Activated CD8-positive, alpha-beta T cell treated with anti-CD3 and anti-CD28 coated beads for 36 hours (primary cell): ENCODE measurements around the gene ATRNL1. TPM values are rescaled to one million over a fixed set of nuclear protein-coding genes. Genes with fewer than 3 reads are reported as not detected.

Experiments used
- ATAC-seq: fragments of 200-7000 bp; cut with Tn5 transposase; one replicate; pipeline ENCODE4 v1.10.0; 2021; ENCODE audit warnings: mild to moderate bottlenecking, moderate library complexity
- CTCF ChIA-PET: fragments of 350-600 bp; sonication (Branson Sonifier 250); formaldehyde crosslinking; loops from one replicate; lab custom pipeline; 2021; ENCODE audit warnings: antibody characterized with exemption; lab: Charles Lee
- POLR2A ChIA-PET: fragments of 350-600 bp; sonication (Branson Sonifier 250); formaldehyde crosslinking; loops from one replicate; lab custom pipeline; 2021; ENCODE audit warnings: antibody characterized with exemption; lab: Charles Lee
- DNase-seq: peaks from one replicate; pipeline ENCODE4 v3.0.0-alpha.2; 2020
- H3K27ac Mint-ChIP-seq: one replicate; pipeline ENCODE4 v1.8.0; 2021; ENCODE audit warnings: mild to moderate bottlenecking, mixed read lengths
- H3K27me3 Mint-ChIP-seq: one replicate; pipeline ENCODE4 v1.8.0; 2021; ENCODE audit warnings: mixed read lengths
- H3K36me3 Mint-ChIP-seq: one replicate; pipeline ENCODE4 v1.8.0; 2021; ENCODE audit warnings: low read depth, mixed read lengths
- H3K4me1 Mint-ChIP-seq: one replicate; pipeline ENCODE4 v1.8.0; 2021; ENCODE audit warnings: low read depth, mixed read lengths
- H3K4me3 Mint-ChIP-seq: one replicate; pipeline ENCODE4 v1.8.0; 2021; ENCODE audit warnings: mild to moderate bottlenecking, moderate library complexity, mixed read lengths
- H3K9me3 Mint-ChIP-seq: one replicate; pipeline ENCODE4 v1.8.0; 2021; ENCODE audit warnings: mixed read lengths
- CTCF ChIP-seq: fragments of 200-600 bp; IDR thresholded peaks from one replicate; pipeline ENCODE4 v1.8.0; 2022; ENCODE audit warnings: antibody characterized with exemption, mild to moderate bottlenecking
- intact Hi-C: fragments of 100-400 bp; cut with micrococcal nuclease; formaldehyde crosslinking; loops from one replicate; pipeline ENCODE4 v1.10.0; 2022
- total RNA-seq, 2 experiments: library from RNA; stranded (reverse); gene quantifications; one replicate each; pipeline ENCODE4 v1.2.3, GENCODE V29; 2021

ATRNL1 gene
- total RNA-seq, 2 experiments from 2014 or later = not detected

- H3K27me3 Mint-ChIP-seq = peaks cover 4% of the 10 kb centered on the region
- H3K27ac Mint-ChIP-seq = no peak overlapping the region
- POLR2A ChIA-PET = no interaction called here
- CTCF ChIA-PET = no interaction called here
- no peak overlapping the region for H3K4me3 Mint-ChIP-seq
- no peak for TF ChIP-seq CTCF
- no peaks in the 10 kb centered on the region for H3K9me3 Mint-ChIP-seq
- H3K36me3 Mint-ChIP-seq = no peaks in the 10 kb centered on the region
- no peak for DNase-seq
- intact Hi-C loops = no loop called here
- no peak for ATAC-seq
- no peaks in the 10 kb centered on the region for H3K4me1 Mint-ChIP-seq
Measured at GRCh38 chr10:115157357-115157756, 64.2 kb downstream of the ATRNL1 start.

DNA sequence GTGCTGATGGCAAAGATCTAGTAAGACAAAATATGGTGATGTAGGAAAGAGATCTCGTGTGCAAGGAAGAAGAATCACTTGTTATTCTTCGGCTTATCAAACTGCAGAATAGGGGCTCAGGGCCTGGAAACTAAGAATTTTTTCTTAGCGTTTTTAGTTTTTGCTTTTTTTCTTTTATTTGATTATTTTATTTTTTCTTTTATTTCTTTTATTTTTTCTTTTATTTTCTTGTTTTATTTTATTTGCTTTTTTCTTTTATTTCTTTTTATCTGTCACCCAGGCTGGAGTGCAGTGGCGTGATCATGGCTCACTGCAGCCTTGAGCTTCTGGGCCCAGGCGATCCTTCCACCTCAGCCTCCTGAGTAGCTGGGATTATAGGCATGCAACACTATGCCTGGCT is 70.0 kb downstream of the ATRNL1 start:
- no peak for ATAC-seq
- CTCF ChIA-PET = no interaction called here
- H3K4me1 Mint-ChIP-seq = no peaks in the 10 kb centered on the region
- intact Hi-C loops = no loop called here
- no peak for DNase-seq
- no peak overlapping the region for H3K27ac Mint-ChIP-seq
- no peak for TF ChIP-seq CTCF
- no peaks in the 10 kb centered on the region for H3K36me3 Mint-ChIP-seq
- POLR2A ChIA-PET = no interaction called here
- H3K4me3 Mint-ChIP-seq = no peak overlapping the region
- peaks cover 3% of the 10 kb centered on the region for H3K9me3 Mint-ChIP-seq
- H3K27me3 Mint-ChIP-seq = peaks cover 8% of the 10 kb centered on the region

GRCh38 chr10:115164220-115164619 is 71.1 kb downstream of the ATRNL1 start:
- H3K4me3 Mint-ChIP-seq = no peak overlapping the region
- intact Hi-C loops = no loop called here
- no peak overlapping the region for H3K27ac Mint-ChIP-seq
- ChIA-PET POLR2A (no interaction called here), CTCF (no interaction called here)
- no peak for DNase-seq
- no peak for ATAC-seq
- no peaks in the 10 kb centered on the region for H3K36me3 Mint-ChIP-seq
- H3K4me1 Mint-ChIP-seq = no peaks in the 10 kb centered on the region
- peaks cover 3% of the 10 kb centered on the region for H3K9me3 Mint-ChIP-seq
- H3K27me3 Mint-ChIP-seq = peaks cover 8% of the 10 kb centered on the region
- TF ChIP-seq CTCF = no peak

DNA sequence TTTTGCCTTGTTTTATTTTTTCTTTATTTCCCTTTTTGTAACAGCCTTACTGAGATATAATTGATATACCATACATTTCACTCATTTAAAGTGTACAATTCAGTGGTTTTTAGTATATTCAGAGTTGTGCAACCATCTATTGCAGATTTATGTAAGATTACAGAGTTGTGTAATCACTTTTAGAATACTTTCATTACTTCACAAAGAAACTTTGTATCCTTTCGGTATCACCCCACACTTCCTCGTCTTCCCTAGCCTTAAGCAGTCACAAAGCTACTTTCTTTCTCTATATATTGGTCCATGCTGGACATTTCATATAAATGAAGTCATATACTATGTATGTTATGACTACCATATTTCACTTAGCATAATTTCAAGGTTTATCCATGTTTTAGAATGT is 74.6 kb downstream of the ATRNL1 start:
- no peak overlapping the region for H3K4me3 Mint-ChIP-seq
- peaks cover 3% of the 10 kb centered on the region for H3K9me3 Mint-ChIP-seq
- no peak for TF ChIP-seq CTCF
- no peaks in the 10 kb centered on the region for H3K4me1 Mint-ChIP-seq
- ATAC-seq (no peak), DNase-seq (no peak)
- intact Hi-C loops = no loop called here
- no peaks in the 10 kb centered on the region for H3K36me3 Mint-ChIP-seq
- no peak overlapping the region for H3K27ac Mint-ChIP-seq
- peaks cover 4% of the 10 kb centered on the region for H3K27me3 Mint-ChIP-seq
- ChIA-PET CTCF (no interaction called here), POLR2A (no interaction called here)

DNA sequence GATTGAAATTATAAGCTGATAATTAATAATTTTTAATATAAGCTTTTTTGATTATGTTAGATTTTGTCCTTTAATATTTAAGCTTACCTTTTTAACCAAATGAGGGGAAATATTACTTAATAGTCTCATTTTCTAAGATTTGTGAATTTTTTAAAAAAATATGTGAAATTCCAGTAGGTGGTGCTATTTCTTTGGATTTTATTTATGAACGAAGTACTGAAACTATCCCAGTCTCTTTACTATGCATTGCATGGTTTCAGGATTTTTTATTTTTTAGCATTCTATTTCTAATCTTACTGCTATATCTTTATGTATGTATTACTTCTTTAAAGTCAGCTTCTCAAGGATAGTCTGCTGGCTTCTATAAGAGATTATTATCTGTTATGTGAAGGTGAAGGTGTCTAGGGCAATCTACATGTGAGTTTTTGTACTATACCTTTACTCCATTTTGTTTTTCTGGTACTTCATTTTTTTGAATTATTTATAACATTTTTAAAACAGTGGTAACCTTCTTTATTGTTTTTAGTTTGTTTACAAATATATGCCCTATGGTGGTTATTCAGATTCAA is 78.3 kb downstream of the ATRNL1 start:
- DNase-seq (no peak), ATAC-seq (no peak)
- Mint-ChIP-seq H3K4me3 (no peak overlapping the region), H3K9me3 (no peaks in the 10 kb centered on the region), H3K27me3 (peaks cover 7% of the 10 kb centered on the region), H3K36me3 (no peaks in the 10 kb centered on the region), H3K4me1 (no peaks in the 10 kb centered on the region), H3K27ac (no peak overlapping the region)
- ChIA-PET POLR2A (no interaction called here), CTCF (interaction anchor here (0.9 to 1.6 kb wide), 4 partner anchors 9 to 246 kb away, joined by 3 to 4 read pairs (median 3); no protein-coding TSS in a partner anchor)
- intact Hi-C loops = loop anchor here (10.0 kb wide), 1 partner anchor 243 kb away; no protein-coding TSS in a partner anchor
- TF ChIP-seq CTCF = peak; percentile 51
